Keratinocyte (primary cell): ENCODE measurements around the gene ADGRG4.

Experiments used
- CTCF ChIP-seq, 3 experiments: IDR thresholded peaks in 1 of 3; conservative IDR thresholded peaks in 1 of 3; optimal IDR thresholded peaks in 1 of 3; 2 replicates in 2 of 3; 3 replicates in 1 of 3; pipeline versions ENCODE3 to v1.5.1; 2011; ENCODE audit warnings: low read length in 3 of 3, mild to moderate bottlenecking in 3 of 3, moderate library complexity in 2 of 3, control low read depth in 1 of 3, inconsistent platforms in 1 of 3; ENCODE audit not compliant: insufficient read depth in 2 of 3; ENCODE audit errors: extremely low read depth in 1 of 3
- EZH2 ChIP-seq: IDR thresholded peaks from one replicate; pipeline ENCODE4 v1.6.1; 2012; ENCODE audit warnings: inconsistent platforms, mild to moderate bottlenecking, low read length, moderate library complexity

- no peak for TF ChIP-seq EZH2
- TF ChIP-seq CTCF (optimal IDR thresholded peaks at IDR 0.05 in 1 of 3, IDR thresholded peaks at IDR 0.05 in 1 of 3, conservative IDR thresholded peaks at IDR 0.05 in 1 of 3; ENCODE audit: extremely low read depth in 1 of 3, insufficient read depth in 2 of 3, low read length in 3 of 3) = peak in 2 of 3 experiments; percentile 19 to 23
These were observed 35.9 kb downstream of the ADGRG4 start for GRCh38 chrX:136336623-136337022.
